Measurements from ENCODE around the gene ZNF580. TPM values are rescaled to one million over a fixed set of nuclear protein-coding genes. Genes with fewer than 3 reads are reported as not detected.

The ZNF580 gene
- total and polyA plus RNA-seq, 9 of the 15 experiments (the other 6 are each of a cell fraction or from before 2014, with no cell fraction given) = 2.3 to 47.4 (median 6.0) TPM

DNA sequence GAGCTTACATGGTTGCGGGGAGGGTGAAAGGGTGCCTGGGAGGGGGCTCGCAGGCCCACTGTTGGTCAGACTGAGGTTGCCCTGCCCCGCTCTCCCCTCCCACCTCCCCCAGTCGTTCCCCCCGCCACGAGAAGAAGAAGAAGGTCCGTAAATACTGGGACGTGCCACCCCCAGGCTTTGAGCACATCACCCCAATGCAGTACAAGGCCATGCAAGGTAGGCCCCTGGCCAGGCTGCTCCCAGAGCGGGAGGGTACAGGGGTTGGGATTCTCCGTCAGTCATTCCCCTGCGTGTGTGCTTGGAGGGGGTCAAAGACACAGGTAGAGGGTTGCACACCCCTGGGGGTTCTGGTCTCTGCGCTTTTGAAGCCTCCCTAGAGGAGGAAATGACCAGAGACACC, 19.6 kb downstream of the ZNF580 start:
- H3K27ac ChIP-seq (ENCODE audit: extremely low read depth, low read depth, low read length) = no peak overlapping the region
- ChIA-PET CTCF (ENCODE audit: low intra/inter-chr PET ratio) (no interaction called here), POLR2A (interaction anchor here (0.6 kb wide), 1 partner anchor 483 kb away, joined by 3 read pairs; no protein-coding TSS in a partner anchor)
- no peak for TF ChIP-seq ZNF12 (CRISPR knock-in tag; IDR thresholded peaks at IDR 0.05)
- TF ChIP-seq MCM2 (IDR thresholded peaks at IDR 0.05; ENCODE audit: low read depth) = no peak
- TF ChIP-seq ZNF398 (CRISPR knock-in tag; IDR thresholded peaks at IDR 0.05) = no peak
- no peak for TF ChIP-seq CC2D1A (IDR thresholded peaks at IDR 0.05)
- no peak for TF ChIP-seq NFYB (IDR thresholded peaks at IDR 0.05; ENCODE audit: extremely low read depth, insufficient read length)
- no peak for TF ChIP-seq ARID4B (CRISPR knock-in tag; IDR thresholded peaks at IDR 0.05)
- no peak for TF ChIP-seq STAG1 (CRISPR knock-in tag; IDR thresholded peaks at IDR 0.05; ENCODE audit: borderline replicate concordance)
- TF ChIP-seq ZNF785 (CRISPR knock-in tag; IDR thresholded peaks at IDR 0.05) = no peak
- H3K4me2 ChIP-seq (ENCODE audit: insufficient read depth, low read length) = no peak overlapping the region
- no peaks in the 10 kb centered on the region for H3K27me3 ChIP-seq (ENCODE audit: control insufficient read depth in 2 of 2, insufficient read depth in 2 of 2, low read length in 2 of 2)
- H4K20me1 ChIP-seq (replicated peaks; ENCODE audit: control insufficient read depth, insufficient read depth, low read length) = peaks cover 67% of the 10 kb centered on the region
- ATAC-seq (no peak), FAIRE-seq (no peak), DNase-seq (ENCODE audit: extremely low read depth in 1 of 4, low spot score in 3 of 4) (no peak)
- intact Hi-C loops (cut with micrococcal nuclease) (no loop called here), in situ Hi-C loops (cut with MboI) (no loop called here)
- peaks cover 20 to 21% of the 10 kb centered on the region in 2 experiments; a peak in 4 of 5 replicates for H3K4me1 ChIP-seq (replicated peaks in 1 of 2; ENCODE audit: control insufficient read depth in 2 of 2, insufficient read depth in 2 of 2, low read length in 2 of 2)
- H3K9me1 ChIP-seq (ENCODE audit: control insufficient read depth, insufficient read depth, low read length) = peaks cover 10% of the 10 kb centered on the region
- no peak overlapping the region for H2AFZ ChIP-seq (ENCODE audit: low read depth, low read length)
- peaks cover 91% of the 10 kb centered on the region for H3K79me2 ChIP-seq (ENCODE audit: control insufficient read depth, insufficient read depth, low read length)
- no peaks in the 10 kb centered on the region for H3K9me3 ChIP-seq (replicated peaks; ENCODE audit: control insufficient read depth, insufficient read depth, low read depth, low read length)
- WGBS (ENCODE audit: insufficient coverage, low coverage, missing lambda C conversion rate) = 97% methylated on average over 5 of the region's 12 CpGs
- no TSS peak for BruUV-seq (replicated peaks)
- no peak overlapping the region for H3K4me3 ChIP-seq
- peaks cover 97% of the 10 kb centered on the region for H3K36me3 ChIP-seq (ENCODE audit: control insufficient read depth, insufficient read depth, low read length)
- no peak overlapping the region for H3K9ac ChIP-seq (ENCODE audit: insufficient read depth in 1 of 2, low read depth in 2 of 2, low read length in 2 of 2)
